C4-2B (cell line): ENCODE data around the gene SLC25A51.

Experiments
- ZFX ChIP-seq: fragments of 450-650 bp; IDR thresholded peaks from 2 replicates; pipeline ENCODE4 v1.6.1; 2017
- TF ChIP-seq, protein P1 (sequence below): fragments of 450-650 bp; conservative IDR thresholded peaks from 2 replicates; pipeline ENCODE4 v1.5.1; 2017; ENCODE audit warnings: mild to moderate bottlenecking

DNA sequence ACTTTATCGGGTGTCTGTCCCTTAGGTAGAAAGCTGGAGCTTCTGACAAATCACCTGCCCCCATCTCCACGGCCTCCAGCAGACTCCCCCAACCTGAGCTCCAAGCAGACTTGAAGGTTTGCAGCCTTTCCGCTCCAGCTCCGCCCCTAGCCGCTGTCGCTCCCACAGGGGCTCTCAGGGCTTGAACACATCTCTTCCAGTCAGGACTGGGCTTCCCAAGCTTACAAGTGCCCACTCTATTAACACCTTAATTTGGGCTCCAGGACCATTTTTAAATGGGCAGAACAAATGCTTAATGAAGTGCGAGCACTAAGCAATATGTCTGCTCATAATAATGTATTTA, 17.2 kb upstream of the SLC25A51 start:
- TF ChIP-seq, protein P1, sequence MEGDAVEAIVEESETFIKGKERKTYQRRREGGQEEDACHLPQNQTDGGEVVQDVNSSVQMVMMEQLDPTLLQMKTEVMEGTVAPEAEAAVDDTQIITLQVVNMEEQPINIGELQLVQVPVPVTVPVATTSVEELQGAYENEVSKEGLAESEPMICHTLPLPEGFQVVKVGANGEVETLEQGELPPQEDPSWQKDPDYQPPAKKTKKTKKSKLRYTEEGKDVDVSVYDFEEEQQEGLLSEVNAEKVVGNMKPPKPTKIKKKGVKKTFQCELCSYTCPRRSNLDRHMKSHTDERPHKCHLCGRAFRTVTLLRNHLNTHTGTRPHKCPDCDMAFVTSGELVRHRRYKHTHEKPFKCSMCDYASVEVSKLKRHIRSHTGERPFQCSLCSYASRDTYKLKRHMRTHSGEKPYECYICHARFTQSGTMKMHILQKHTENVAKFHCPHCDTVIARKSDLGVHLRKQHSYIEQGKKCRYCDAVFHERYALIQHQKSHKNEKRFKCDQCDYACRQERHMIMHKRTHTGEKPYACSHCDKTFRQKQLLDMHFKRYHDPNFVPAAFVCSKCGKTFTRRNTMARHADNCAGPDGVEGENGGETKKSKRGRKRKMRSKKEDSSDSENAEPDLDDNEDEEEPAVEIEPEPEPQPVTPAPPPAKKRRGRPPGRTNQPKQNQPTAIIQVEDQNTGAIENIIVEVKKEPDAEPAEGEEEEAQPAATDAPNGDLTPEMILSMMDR = no peak
- no peak for TF ChIP-seq ZFX
